Measurements from ENCODE around the gene HK1. TPM values are rescaled to one million over a fixed set of nuclear protein-coding genes. Genes with fewer than 3 reads are reported as not detected.
A peak's percentile ranks its signal among the peaks of the same experiment; 100 is the strongest.

Gene HK1
- total RNA-seq, 2 donors from 2014 or later: 38.0 to 78.8 TPM

- no peaks in the 10 kb centered on the region for H3K27me3 Mint-ChIP-seq (ENCODE audit: insufficient read depth)
- H3K4me3 Mint-ChIP-seq: no peak overlapping the region
- H3K9ac ChIP-seq (ENCODE audit: extremely low read depth, low read length, poor library complexity, severe bottlenecking): no peak overlapping the region
- no peaks in the 10 kb centered on the region for H3K9me3 Mint-ChIP-seq
- H3K4me3 ChIP-seq (ENCODE audit: low read length): no peak overlapping the region
- H3K9me3 ChIP-seq (ENCODE audit: control insufficient read depth, low read length): no peaks in the 10 kb centered on the region
- no peaks in the 10 kb centered on the region for H3K4me1 ChIP-seq (ENCODE audit: control insufficient read depth, insufficient read depth, low read length)
- TF ChIP-seq CTCF (conservative IDR thresholded peaks at IDR 0.05): no peak
- DNase-seq: no peak
- H3K36me3 ChIP-seq (ENCODE audit: control insufficient read depth, insufficient read depth, low read length): no peaks in the 10 kb centered on the region
- H3K4me1 Mint-ChIP-seq: peaks cover 6% of the 10 kb centered on the region
- H3K27ac Mint-ChIP-seq: peak overlapping the region; percentile 68
- no peaks in the 10 kb centered on the region for H3K27me3 ChIP-seq (ENCODE audit: control insufficient read depth, insufficient read depth, low read length, poor library complexity, severe bottlenecking)
- peaks cover 31% of the 10 kb centered on the region for H3K36me3 Mint-ChIP-seq (ENCODE audit: low read depth)
- H3K27ac ChIP-seq (ENCODE audit: low read depth, low read length): no peak overlapping the region
- WGBS, 2 experiments (ENCODE audit: insufficient coverage in 1 of 2, insufficient read length in 1 of 2): 92 to 100% methylated on average over 2 to 6 of the region's 6 CpGs
Observed at GRCh38 chr10:69377191-69377590, 98.9 kb downstream of the HK1 start.

DNA sequence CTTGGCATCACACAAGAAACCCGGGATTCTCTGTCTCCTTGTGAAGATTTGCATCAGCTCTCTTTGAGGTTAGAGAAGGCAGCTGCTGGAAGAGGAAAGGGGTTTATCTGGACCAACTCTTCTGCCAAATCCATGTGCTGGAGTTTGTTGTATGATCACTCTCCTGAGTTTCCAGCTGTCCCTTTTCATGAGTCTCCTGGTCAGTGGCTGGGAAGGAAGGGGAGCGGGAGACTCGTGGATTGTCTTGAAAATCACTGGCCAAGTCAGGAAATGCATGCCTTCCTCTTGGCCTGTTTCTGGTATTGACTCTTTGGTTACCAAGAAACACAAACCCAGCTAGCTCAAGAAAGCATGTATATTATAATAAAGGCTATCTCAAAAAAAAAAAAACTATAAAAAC lies 99.6 kb downstream of the HK1 start:
- H3K27ac Mint-ChIP-seq: peak overlapping the region; percentile 72
- H3K4me1 Mint-ChIP-seq: peaks cover 6% of the 10 kb centered on the region
- no peak overlapping the region for H3K9ac ChIP-seq (ENCODE audit: extremely low read depth, low read length, poor library complexity, severe bottlenecking)
- no peak overlapping the region for H3K4me3 Mint-ChIP-seq
- H3K4me1 ChIP-seq (ENCODE audit: control insufficient read depth, insufficient read depth, low read length): no peaks in the 10 kb centered on the region
- no peak for TF ChIP-seq CTCF (conservative IDR thresholded peaks at IDR 0.05)
- H3K27me3 ChIP-seq (ENCODE audit: control insufficient read depth, insufficient read depth, low read length, poor library complexity, severe bottlenecking): no peaks in the 10 kb centered on the region
- peaks cover 36% of the 10 kb centered on the region for H3K36me3 Mint-ChIP-seq (ENCODE audit: low read depth)
- no peak overlapping the region for H3K27ac ChIP-seq (ENCODE audit: low read depth, low read length)
- no peaks in the 10 kb centered on the region for H3K36me3 ChIP-seq (ENCODE audit: control insufficient read depth, insufficient read depth, low read length)
- H3K4me3 ChIP-seq (ENCODE audit: low read length): no peak overlapping the region
- 85% methylated on average over 3 of the region's 3 CpGs; no CpG with 5 or more reads in 1 of the 2 experiments for WGBS, 2 experiments (ENCODE audit: insufficient coverage in 1 of 2, insufficient read length in 1 of 2)
- H3K9me3 ChIP-seq (ENCODE audit: control insufficient read depth, low read length): no peaks in the 10 kb centered on the region
- H3K9me3 Mint-ChIP-seq: no peaks in the 10 kb centered on the region
- H3K27me3 Mint-ChIP-seq (ENCODE audit: insufficient read depth): no peaks in the 10 kb centered on the region
- DNase-seq: no peak

DNA sequence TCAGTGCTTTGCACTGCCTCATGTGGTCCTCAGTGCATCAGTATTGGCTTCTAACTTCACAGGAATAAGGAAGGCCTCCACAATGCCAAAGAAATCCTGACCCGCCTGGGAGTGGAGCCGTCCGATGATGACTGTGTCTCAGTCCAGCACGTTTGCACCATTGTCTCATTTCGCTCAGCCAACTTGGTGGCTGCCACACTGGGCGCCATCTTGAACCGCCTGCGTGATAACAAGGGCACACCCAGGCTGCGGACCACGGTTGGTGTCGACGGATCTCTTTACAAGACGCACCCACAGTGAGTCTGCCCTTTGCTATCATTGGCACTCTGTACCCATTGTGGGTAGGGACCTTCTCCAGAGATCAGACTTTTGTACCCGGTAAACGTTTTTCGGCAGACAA lies 101.5 kb downstream of the HK1 start:
- Histone ChIP-seq H3K4me3 (ENCODE audit: low read length) (no peak overlapping the region), H3K4me1 (ENCODE audit: control insufficient read depth, insufficient read depth, low read length) (no peaks in the 10 kb centered on the region), H3K27me3 (ENCODE audit: control insufficient read depth, insufficient read depth, low read length, poor library complexity, severe bottlenecking) (no peaks in the 10 kb centered on the region), H3K36me3 (ENCODE audit: control insufficient read depth, insufficient read depth, low read length) (peaks cover 12% of the 10 kb centered on the region), H3K9me3 (ENCODE audit: control insufficient read depth, low read length) (no peaks in the 10 kb centered on the region), H3K27ac (ENCODE audit: low read depth, low read length) (no peak overlapping the region), H3K9ac (ENCODE audit: extremely low read depth, low read length, poor library complexity, severe bottlenecking) (no peak overlapping the region)
- peaks cover 6% of the 10 kb centered on the region for H3K4me1 Mint-ChIP-seq
- no peak overlapping the region for H3K4me3 Mint-ChIP-seq
- peaks cover 49% of the 10 kb centered on the region for H3K36me3 Mint-ChIP-seq (ENCODE audit: low read depth)
- WGBS, 2 experiments (ENCODE audit: insufficient coverage in 1 of 2, insufficient read length in 1 of 2): 95 to 97% methylated on average over 16 of the region's 16 CpGs
- TF ChIP-seq CTCF (conservative IDR thresholded peaks at IDR 0.05): no peak
- no peaks in the 10 kb centered on the region for H3K9me3 Mint-ChIP-seq
- no peaks in the 10 kb centered on the region for H3K27me3 Mint-ChIP-seq (ENCODE audit: insufficient read depth)
- DNase-seq: no peak
- no peak overlapping the region for H3K27ac Mint-ChIP-seq
